Measurements from ENCODE around the gene ZNF814.
"Not testable (repeated sequence)": the region's sequence is repeated elsewhere in the genome, so short reads cannot be mapped to it uniquely, and the experiment has no call there.

ZNF814 gene

GRCh38 chr19:57907394-57907793, 18.6 kb upstream of the ZNF814 start:
- no peak for TF ChIP-seq CTCF (conservative IDR thresholded peaks at IDR 0.05)
- no peak overlapping the region for H3K27ac ChIP-seq

DNA sequence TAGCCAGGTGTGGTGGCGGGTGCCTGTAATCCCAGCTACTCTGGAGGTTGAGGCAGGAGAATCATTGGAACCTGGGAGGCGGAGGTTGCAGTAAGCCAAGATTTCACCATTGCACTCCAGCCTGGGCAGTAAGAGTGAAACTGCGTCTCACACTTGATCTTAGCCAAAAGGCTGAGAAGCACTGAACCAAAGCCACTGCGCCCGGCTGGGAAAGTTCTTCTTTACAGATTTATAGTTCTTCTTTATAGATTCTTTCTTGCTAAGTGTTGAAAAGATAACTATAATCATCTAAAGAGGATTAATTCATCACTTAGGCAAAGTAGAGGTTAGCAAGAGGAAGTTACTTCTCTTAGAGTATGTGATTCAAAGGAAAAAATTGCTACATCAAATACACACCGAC, 16.4 kb upstream of the ZNF814 start:
- TF ChIP-seq CTCF (conservative IDR thresholded peaks at IDR 0.05): no peak
- no peak overlapping the region for H3K27ac ChIP-seq

DNA sequence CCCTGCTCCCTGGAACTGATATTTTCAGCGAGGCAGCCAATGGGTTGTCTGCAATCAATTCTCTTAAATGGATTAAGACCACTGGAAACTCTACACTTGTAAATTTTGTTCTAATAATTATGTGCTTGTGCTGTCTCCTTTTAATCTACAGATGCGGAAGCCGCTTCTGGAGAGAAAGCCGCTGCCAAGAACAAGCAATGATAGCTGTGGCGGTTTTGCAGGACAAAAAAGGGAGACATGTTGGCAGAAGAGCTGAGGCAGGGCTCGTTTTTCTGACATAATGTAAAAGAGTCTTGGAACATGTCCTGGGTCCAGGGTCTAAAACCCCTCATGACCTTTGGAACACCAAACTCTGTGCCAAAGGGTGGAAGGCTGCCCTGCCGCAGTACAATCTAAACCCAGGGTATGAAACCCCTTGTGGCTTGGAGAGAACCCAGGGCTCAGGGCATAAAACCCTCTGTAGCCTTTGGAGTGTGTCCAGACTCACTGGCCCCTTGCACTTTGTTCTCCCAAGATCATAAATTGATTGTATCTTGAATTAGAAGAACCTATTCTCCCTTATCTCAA, 14.9 kb upstream of the ZNF814 start:
- peak overlapping the region; percentile 56 for H3K27ac ChIP-seq
- peak; percentile 53 for TF ChIP-seq CTCF (conservative IDR thresholded peaks at IDR 0.05)

DNA sequence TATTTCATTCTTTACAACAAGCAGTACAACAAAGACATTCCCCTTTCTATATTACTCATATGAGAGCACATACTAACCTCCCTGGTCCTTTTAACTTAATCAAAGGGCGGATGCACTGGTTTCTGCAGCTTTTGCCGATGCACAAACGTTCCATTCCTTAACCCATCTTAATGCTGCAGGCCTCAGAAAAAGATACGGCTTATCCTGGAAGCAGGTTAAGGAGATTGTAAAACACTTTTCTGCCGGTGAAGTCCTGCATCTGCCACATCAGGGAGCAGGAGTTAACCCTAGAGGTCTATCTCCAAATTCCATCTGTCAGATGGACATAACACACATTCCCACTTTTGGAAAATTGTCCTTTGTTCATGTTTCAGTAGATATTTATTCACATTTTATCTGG, 11.5 kb upstream of the ZNF814 start:
- H3K27ac ChIP-seq: no peak overlapping the region
- TF ChIP-seq CTCF (conservative IDR thresholded peaks at IDR 0.05): no peak

DNA sequence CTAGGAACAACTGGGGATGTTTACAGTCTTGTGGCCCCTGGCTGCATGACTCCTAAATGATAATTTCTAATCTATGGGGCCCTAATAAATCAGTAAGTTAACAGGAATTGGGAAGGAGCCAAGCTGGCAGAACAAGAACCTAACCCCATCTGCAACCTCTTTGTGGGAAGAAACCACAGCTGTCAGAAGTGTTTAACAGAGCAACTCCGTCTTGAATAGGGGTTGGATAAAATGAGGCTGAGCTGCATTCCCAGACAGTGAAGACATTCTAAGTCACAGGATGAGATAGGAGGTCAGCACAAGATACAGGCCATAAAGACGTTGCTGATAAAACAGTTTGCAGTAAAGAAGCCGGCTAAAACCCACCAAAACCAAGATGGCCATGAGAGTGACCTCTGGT, 1.9 kb upstream of the ZNF814 start:
- not testable (repeated sequence) for H3K27ac ChIP-seq

DNA sequence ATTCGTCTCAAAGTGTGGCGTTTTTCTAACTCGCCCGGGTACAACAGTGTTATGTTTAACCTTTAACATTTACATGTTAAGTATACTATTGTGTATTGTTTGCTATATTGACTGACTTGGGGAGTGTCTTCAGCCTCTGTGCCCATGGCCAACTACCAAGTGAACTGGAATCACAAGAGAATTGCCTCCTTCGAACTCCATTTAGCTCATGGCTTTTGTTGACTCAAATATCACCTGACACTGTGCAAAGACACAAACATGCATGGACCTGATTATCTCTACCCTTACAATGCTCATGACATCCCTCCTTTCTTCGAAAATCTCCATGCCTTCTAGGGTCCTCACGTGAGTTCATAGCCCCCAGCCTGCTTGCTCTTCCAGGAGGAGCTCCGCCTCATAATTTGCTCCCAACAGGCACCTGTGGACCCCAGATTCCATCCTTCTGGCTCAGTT, 704 bp downstream of the ZNF814 start:
- H3K27ac ChIP-seq: peak overlapping the region; percentile 94

DNA sequence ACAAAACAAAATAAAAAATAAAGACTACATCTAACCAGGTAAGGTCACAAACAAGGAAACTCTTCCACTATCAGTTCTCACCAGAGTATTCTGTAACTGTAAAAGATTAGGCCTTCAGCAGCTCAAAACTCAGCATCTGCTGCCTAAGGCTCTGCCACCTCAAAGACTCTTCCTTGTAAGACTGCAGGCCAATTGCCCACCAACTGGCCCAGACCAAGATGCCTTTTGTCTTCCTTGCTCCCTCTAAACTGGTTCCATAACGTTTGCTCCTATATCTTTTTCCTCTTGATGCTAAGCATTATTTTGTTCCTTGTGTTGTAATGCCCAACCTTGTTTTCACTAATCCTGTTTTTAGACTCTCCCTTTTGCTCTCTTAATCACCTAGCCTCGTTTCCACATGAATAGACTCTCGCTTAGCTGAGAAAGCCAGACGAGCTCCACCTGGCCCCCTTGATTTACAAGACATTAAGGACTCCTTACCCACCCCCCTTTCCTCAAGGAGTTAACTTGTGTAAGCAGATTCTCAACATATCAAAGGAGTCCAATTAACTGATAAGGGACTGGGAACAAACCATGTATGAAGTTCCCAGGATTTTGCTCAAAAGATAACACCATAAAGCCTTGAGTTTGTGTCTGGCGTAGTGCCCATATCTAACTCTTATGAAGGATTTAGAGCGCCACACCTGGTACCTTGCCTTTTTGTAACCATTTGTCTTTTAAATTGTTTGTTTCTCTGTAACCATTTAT, 1.5 kb downstream of the ZNF814 start:
- peak overlapping the region; percentile 94 for H3K27ac ChIP-seq
- peak; percentile 43; the same call in 1 of the 2 replicates for TF ChIP-seq CTCF (conservative IDR thresholded peaks at IDR 0.05)

More for the DNA sequence above, 704 bp downstream of the ZNF814 start:
- no peak for TF ChIP-seq CTCF (conservative IDR thresholded peaks at IDR 0.05)

DNA sequence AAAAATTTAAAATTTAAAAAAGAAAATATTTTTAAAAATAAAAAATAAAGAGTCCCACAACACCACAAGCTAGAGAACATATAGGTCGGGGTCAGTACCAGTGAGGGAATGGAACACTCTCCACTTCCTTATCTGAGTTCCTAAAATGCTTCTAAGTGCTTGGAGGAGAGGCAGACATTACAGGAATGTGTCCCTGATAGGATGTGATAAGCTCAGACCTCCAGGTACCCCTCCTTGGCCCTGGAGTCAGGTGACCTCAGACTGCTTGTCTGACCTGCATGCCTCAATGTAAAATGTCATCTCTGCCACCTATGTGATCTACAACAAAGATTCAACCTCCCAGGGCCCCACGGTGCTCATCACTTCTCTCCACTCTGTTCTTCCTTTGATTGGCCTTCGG, 2.8 kb downstream of the ZNF814 start:
- no peak for TF ChIP-seq CTCF (conservative IDR thresholded peaks at IDR 0.05)

DNA sequence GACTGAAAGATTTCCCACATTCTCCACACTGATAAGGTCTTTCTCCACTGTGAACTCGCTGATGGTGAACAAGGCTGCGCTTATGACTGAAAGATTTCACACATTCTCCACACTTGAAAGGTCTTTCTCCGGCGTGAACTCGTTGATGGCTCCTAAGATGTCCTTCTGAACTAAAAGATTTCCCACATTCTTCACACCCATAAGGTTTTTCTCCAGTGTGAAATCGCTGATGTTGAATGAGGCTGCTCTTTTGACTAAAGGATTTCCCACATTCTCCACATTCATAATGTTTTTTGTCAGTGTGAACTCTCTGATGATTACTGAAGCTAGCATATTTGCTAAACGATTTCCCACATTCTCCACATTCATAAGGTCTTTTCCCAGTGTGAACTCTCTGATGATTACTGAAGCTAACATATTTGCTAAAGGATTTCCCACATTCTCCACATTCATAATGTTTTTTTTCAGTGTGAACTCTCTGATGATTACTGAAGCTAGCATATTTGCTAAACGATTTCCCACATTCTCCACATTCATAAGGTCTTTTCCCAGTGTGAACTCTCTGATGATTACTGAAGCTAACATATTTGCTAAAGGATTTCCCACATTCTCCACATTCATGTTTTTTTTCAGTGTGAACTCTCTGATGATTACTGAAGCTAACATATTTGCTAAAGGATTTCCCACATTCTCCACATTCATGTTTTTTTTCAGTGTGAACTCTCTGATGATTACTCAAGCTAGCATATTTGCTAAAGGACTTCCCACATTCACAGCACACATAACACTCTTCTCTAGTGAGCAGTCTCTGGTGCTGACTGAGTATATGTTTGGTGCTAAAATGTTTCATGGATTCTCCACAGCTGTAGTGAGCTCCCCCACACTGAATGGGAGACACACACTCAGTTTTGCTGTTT, 14.7 kb downstream of the ZNF814 start:
- H3K27ac ChIP-seq: not testable (repeated sequence)

More for the DNA sequence above, 2.8 kb downstream of the ZNF814 start:
- no peak overlapping the region for H3K27ac ChIP-seq

Measured in VCaP (cell line).